PFSK-1 (cell line): ENCODE results near the gene IMPDH1.

Experiments
- FOXP2 ChIP-seq: optimal IDR thresholded peaks from 2 replicates; pipeline ENCODE3; 2011; ENCODE audit warnings: borderline replicate concordance, control low read depth, inconsistent platforms; ENCODE audit not compliant: insufficient read depth; ENCODE audit errors: extremely low read length, extremely low read depth
- POLR2AphosphoS5 ChIP-seq: IDR thresholded peaks from 2 replicates; pipeline ENCODE4 v1.6.1; 2012; ENCODE audit warnings: low read depth, mild to moderate bottlenecking, control low read depth, low read length, moderate library complexity
- SIN3A ChIP-seq: IDR thresholded peaks from 2 replicates; pipeline ENCODE4 v1.6.1; 2012; ENCODE audit warnings: mild to moderate bottlenecking, low read length, moderate library complexity, borderline replicate concordance; ENCODE audit not compliant: insufficient read depth
- TAF1 ChIP-seq: IDR thresholded peaks from 2 replicates; pipeline ENCODE4 v1.6.1; 2012; ENCODE audit warnings: low read length, control low read depth, borderline replicate concordance; ENCODE audit not compliant: insufficient read depth
- TF ChIP-seq, protein P1 (sequence below), 2 experiments: IDR thresholded peaks; 2 replicates each; pipeline versions ENCODE4 v1.6.1 to v1.8.0; 2011 to 2012; ENCODE audit warnings: low read depth in 2 of 2, low read length in 2 of 2, control low read depth in 1 of 2, inconsistent platforms in 1 of 2, mild to moderate bottlenecking in 1 of 2, moderate library complexity in 1 of 2; ENCODE audit not compliant: insufficient read depth in 1 of 2

Gene IMPDH1

DNA sequence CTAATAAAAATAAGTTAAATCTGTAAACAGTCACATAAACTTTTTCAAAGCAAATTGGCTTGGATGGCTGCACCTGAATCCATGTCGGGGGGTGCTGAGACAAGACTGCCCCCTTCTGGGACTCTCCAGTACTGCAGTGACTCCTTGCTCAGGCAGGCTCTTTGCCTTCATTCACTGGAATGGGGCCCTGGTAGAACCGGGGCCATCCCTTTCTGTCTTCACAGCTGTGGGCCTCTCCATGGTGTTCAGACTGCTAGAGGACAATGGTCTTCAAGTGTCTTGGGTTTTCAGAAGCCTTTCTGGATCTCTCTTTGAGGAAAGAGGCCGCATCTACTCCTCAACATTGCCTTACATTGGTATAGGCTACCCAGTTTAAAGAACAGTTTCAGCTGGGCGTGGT is 16.1 kb upstream of the IMPDH1 start:
- TF ChIP-seq, protein P1, sequence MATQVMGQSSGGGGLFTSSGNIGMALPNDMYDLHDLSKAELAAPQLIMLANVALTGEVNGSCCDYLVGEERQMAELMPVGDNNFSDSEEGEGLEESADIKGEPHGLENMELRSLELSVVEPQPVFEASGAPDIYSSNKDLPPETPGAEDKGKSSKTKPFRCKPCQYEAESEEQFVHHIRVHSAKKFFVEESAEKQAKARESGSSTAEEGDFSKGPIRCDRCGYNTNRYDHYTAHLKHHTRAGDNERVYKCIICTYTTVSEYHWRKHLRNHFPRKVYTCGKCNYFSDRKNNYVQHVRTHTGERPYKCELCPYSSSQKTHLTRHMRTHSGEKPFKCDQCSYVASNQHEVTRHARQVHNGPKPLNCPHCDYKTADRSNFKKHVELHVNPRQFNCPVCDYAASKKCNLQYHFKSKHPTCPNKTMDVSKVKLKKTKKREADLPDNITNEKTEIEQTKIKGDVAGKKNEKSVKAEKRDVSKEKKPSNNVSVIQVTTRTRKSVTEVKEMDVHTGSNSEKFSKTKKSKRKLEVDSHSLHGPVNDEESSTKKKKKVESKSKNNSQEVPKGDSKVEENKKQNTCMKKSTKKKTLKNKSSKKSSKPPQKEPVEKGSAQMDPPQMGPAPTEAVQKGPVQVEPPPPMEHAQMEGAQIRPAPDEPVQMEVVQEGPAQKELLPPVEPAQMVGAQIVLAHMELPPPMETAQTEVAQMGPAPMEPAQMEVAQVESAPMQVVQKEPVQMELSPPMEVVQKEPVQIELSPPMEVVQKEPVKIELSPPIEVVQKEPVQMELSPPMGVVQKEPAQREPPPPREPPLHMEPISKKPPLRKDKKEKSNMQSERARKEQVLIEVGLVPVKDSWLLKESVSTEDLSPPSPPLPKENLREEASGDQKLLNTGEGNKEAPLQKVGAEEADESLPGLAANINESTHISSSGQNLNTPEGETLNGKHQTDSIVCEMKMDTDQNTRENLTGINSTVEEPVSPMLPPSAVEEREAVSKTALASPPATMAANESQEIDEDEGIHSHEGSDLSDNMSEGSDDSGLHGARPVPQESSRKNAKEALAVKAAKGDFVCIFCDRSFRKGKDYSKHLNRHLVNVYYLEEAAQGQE (IDR thresholded peaks at IDR 0.05; ENCODE audit: insufficient read depth in 1 of 2, low read depth in 2 of 2, low read length in 2 of 2) = no peak
- TF ChIP-seq TAF1 = no peak
- TF ChIP-seq FOXP2 = no peak
- no peak for TF ChIP-seq POLR2AphosphoS5
- TF ChIP-seq SIN3A = no peak

DNA sequence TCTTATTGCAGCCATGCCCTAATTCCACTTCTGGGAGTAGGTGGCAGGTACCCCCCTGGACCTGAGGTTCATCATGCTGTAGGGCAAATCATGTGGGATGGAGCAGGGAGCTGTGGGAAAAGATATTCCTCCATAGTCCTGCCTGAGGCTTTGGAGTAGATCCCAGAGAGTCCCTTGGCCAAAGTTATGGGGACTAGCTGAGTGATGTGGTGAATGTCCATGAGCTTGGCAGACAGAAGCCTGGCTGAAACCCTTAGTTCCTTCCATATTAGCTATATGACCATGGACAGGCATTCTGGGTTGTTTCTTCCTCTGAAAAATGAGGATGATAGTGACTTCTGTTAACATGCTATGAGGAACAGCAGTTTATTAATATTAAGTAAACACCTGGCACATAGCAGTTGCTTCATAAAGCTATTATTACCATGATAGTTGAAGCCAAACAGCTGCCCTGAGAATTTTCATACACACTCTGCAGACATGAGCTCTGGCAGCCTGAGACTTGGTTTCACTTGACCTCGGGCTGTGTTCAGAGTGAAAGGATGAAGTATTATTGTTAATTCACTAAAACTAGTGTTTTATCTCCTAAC is 15.0 kb upstream of the IMPDH1 start:
- TF ChIP-seq POLR2AphosphoS5 (no peak), FOXP2 (no peak), SIN3A (no peak), TAF1 (no peak)
- TF ChIP-seq, protein P1 (IDR thresholded peaks at IDR 0.05; ENCODE audit: insufficient read depth in 1 of 2, low read depth in 2 of 2, low read length in 2 of 2) = no peak

DNA sequence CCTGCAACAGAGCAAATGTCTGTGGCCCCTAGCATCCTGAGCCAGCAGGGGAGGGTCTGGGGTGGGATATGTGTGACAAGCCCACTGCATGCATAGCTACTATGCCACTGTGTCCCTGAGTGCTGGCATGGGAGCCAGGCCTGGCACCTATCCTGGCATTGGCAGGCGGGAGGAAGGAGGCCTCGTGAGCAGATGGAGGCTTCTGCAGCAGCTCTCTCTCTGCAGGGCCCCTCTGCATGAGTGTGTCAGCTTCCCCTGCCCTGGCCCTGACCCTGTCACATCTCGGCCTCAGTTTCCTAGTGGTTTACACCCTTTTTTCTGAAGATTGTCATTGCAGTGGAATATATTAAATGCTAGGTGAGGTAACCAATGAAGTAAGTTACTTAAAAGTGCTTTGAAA is 13.1 kb upstream of the IMPDH1 start:
- TF ChIP-seq POLR2AphosphoS5 (no peak), FOXP2 (no peak), SIN3A (no peak), TAF1 (no peak)
- TF ChIP-seq, protein P1 (IDR thresholded peaks at IDR 0.05; ENCODE audit: insufficient read depth in 1 of 2, low read depth in 2 of 2, low read length in 2 of 2) = no peak

DNA sequence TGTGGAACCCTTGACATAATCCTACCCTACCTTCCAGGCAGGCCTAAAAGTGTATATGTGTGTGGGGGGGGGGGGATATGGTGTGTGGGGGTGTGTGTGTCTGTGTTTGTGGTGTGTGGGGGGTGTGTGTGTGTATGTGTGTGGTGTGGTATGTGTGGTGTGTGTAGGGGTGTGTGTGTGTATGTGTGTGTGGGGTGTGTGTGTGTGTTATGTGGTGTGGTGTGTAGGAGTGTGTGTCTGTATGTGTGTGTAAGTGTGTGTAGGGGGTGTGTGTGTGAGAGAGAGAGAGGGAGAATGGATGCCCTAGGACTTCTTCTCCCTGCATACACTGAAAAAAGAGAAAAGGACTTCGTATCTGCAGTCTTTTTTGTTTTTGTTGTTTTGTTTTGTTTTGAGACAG is 12.3 kb upstream of the IMPDH1 start:
- TF ChIP-seq POLR2AphosphoS5 = no peak
- TF ChIP-seq, protein P1 (IDR thresholded peaks at IDR 0.05; ENCODE audit: insufficient read depth in 1 of 2, low read depth in 2 of 2, low read length in 2 of 2) = no peak
- TF ChIP-seq SIN3A = no peak
- no peak for TF ChIP-seq FOXP2
- no peak for TF ChIP-seq TAF1

DNA sequence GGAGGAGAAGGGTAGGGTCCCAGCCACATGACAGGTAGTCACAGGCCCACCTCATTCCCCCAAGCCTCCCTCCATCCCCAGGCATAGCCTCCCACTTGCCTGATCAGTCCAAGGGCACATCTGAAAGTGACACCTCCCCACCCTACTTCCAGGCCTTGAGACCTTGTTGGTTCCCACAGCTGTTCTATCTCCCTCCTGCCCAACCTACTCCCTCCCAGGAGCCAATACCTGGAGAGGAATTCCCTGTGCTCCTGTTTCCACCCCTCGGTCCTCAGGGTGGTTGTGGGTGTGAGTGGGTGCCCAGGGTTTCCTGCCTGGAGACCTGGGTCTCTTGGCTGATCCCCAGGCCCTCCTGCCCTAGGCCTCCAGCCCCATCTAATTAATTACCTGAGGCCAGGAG is 11.6 kb upstream of the IMPDH1 start:
- no peak for TF ChIP-seq TAF1
- no peak for TF ChIP-seq POLR2AphosphoS5
- no peak for TF ChIP-seq SIN3A
- TF ChIP-seq FOXP2 = no peak
- TF ChIP-seq, protein P1 (IDR thresholded peaks at IDR 0.05; ENCODE audit: insufficient read depth in 1 of 2, low read depth in 2 of 2, low read length in 2 of 2) = no peak
